Activated CD8-positive, alpha-beta T cell treated with anti-CD3 and anti-CD28 coated beads, Interleukin-2, amount 10 ng/mL, durations not matched to agents 7 days and 5 days (primary cell): ENCODE results near the gene EIF4G1. TPM values are rescaled to one million over a fixed set of nuclear protein-coding genes. Genes with fewer than 3 reads are reported as not detected.
A peak's percentile ranks its signal among the peaks of the same experiment; 100 is the strongest.

Source experiments
- ATAC-seq: fragments of 150-1000 bp; cut with Tn5 transposase; one replicate; pipeline ENCODE4 v1.10.0; 2021; ENCODE audit warnings: moderate library complexity
- CTCF ChIA-PET: fragments of 350-600 bp; sonication (Branson Sonifier 250); formaldehyde crosslinking; loops from one replicate; lab custom pipeline; 2021; ENCODE audit warnings: antibody characterized with exemption; lab: Charles Lee
- POLR2A ChIA-PET: fragments of 350-600 bp; sonication (Branson Sonifier 250); formaldehyde crosslinking; loops from one replicate; lab custom pipeline; 2021; ENCODE audit warnings: antibody characterized with exemption; lab: Charles Lee
- DNase-seq: peaks from one replicate; pipeline ENCODE4 v3.0.0-alpha.2; 2020
- H3K27ac Mint-ChIP-seq: one replicate; pipeline ENCODE4 v1.8.0; 2021; ENCODE audit warnings: mild to moderate bottlenecking, mixed read lengths
- H3K27me3 Mint-ChIP-seq: one replicate; pipeline ENCODE4 v1.8.0; 2021; ENCODE audit warnings: low read depth, mixed read lengths
- H3K36me3 Mint-ChIP-seq: one replicate; pipeline ENCODE4 v1.8.0; 2021; ENCODE audit warnings: low read depth, mixed read lengths
- H3K4me1 Mint-ChIP-seq: one replicate; pipeline ENCODE4 v1.8.0; 2021; ENCODE audit warnings: low read depth, mixed read lengths
- H3K4me3 Mint-ChIP-seq: one replicate; pipeline ENCODE4 v1.8.0; 2021; ENCODE audit warnings: mild to moderate bottlenecking, mixed read lengths
- H3K9me3 Mint-ChIP-seq: one replicate; pipeline ENCODE4 v1.8.0; 2022; ENCODE audit warnings: mixed read lengths; ENCODE audit not compliant: insufficient read depth
- total RNA-seq, 2 experiments: library from RNA; stranded (reverse); gene quantifications; one replicate each; pipeline ENCODE4 v1.2.3, GENCODE V29; 2021

The EIF4G1 gene
- total RNA-seq, 2 experiments from 2014 or later: 339 to 348 TPM

- ChIA-PET CTCF (interaction anchor here (0.7 to 4.1 kb wide), 4 partner anchors 14 to 206 kb away, joined by 3 to 22 read pairs (median 4); no protein-coding TSS in a partner anchor), POLR2A (no interaction called here)
- H3K9me3 Mint-ChIP-seq: no peaks in the 10 kb centered on the region
- H3K27me3 Mint-ChIP-seq: no peaks in the 10 kb centered on the region
- no peak for DNase-seq
- H3K27ac Mint-ChIP-seq: no peak overlapping the region
- no peak overlapping the region for H3K4me3 Mint-ChIP-seq
- no peaks in the 10 kb centered on the region for H3K36me3 Mint-ChIP-seq
- ATAC-seq: no peak
- H3K4me1 Mint-ChIP-seq: peaks cover 6% of the 10 kb centered on the region
These were observed 40.3 kb downstream of the EIF4G1 start for GRCh38 chr3:184354754-184355153.

GRCh38 chr3:184355261-184356040 lies 41.0 kb downstream of the EIF4G1 start:
- ChIA-PET CTCF (interaction anchor here (0.7 to 4.1 kb wide), 4 partner anchors 14 to 206 kb away, joined by 3 to 22 read pairs (median 4); no protein-coding TSS in a partner anchor), POLR2A (no interaction called here)
- Mint-ChIP-seq H3K27ac (no peak overlapping the region), H3K27me3 (no peaks in the 10 kb centered on the region), H3K9me3 (no peaks in the 10 kb centered on the region), H3K36me3 (no peaks in the 10 kb centered on the region), H3K4me1 (peaks cover 12% of the 10 kb centered on the region), H3K4me3 (no peak overlapping the region)
- DNase-seq: no peak
- no peak for ATAC-seq

GRCh38 chr3:184357248-184358123 lies 43.1 kb downstream of the EIF4G1 start:
- Mint-ChIP-seq H3K36me3 (no peaks in the 10 kb centered on the region), H3K4me3 (no peak overlapping the region)

DNA sequence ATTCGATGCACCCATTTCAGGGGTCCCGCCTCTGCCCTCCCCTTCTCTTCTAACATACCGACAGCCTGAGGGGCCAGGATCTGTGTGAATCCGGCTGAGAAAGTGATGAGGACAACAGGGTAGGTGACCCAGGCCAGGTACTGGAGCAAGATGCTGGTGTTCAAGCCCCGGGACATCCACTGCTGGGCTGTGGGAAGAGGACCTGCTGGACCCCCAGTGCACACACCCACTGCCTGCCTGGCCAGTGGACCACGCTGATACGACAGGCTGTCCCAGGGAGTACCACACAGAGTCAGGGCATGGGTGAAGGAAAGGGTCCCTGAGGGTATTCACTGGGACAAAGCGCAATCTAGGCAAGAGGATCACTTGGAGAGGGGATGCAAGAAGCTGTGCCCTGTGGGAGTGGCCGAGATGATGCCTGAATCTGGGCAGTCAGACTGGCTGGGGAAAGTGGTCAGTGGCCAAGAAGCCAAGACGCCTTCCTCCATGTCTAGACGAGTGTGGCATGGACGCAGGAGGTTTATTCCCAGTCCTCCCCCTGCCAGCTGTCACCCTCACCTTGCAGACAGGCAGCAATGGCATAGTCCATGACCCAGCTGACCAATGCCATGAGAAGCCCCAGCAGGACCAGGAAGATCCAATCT lies 43.8 kb downstream of the EIF4G1 start:
- H3K4me3 Mint-ChIP-seq: no peak overlapping the region
- peaks cover under 1% of the 10 kb centered on the region for H3K36me3 Mint-ChIP-seq
- ChIA-PET CTCF (interaction anchor here (2.8 kb wide), 1 partner anchor 14 kb away, joined by 12 read pairs; no protein-coding TSS in a partner anchor), POLR2A (no interaction called here)
- H3K27me3 Mint-ChIP-seq: no peaks in the 10 kb centered on the region
- peaks cover 18% of the 10 kb centered on the region for H3K4me1 Mint-ChIP-seq
- no peaks in the 10 kb centered on the region for H3K9me3 Mint-ChIP-seq
- ATAC-seq (no peak), DNase-seq (no peak)
- H3K27ac Mint-ChIP-seq: no peak overlapping the region

More at GRCh38 chr3:184357248-184358123, 43.1 kb downstream of the EIF4G1 start:
- Mint-ChIP-seq H3K27me3 (no peaks in the 10 kb centered on the region), H3K4me1 (peaks cover 18% of the 10 kb centered on the region), H3K9me3 (no peaks in the 10 kb centered on the region), H3K27ac (no peak overlapping the region)
- CTCF ChIA-PET: interaction anchor here (0.6 kb wide), 1 partner anchor 67 kb away, joined by 3 read pairs; no protein-coding TSS in a partner anchor
- POLR2A ChIA-PET: no interaction called here
- ATAC-seq (no peak), DNase-seq (no peak)

DNA sequence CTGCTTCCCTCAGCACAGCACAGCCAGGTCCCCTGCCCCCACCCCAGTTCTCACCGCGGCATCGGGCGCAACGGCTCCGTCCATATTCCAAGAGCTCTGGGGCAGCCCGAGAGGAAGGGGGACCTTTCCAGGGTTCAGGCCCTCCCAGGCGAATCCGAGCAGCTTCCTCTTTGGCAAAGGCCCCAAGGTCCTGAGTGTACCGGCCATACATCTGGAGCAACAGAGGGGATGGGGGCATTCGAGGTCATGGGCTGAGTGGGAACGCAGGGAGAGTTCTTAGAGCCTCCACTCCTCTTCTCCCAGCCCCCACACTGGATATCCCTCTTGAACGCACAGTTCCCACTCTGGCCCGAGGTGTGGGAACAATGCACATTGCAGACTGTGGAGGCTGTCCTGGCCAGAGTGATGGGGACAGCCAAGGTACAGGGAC lies 44.5 kb downstream of the EIF4G1 start:
- no peak overlapping the region for H3K4me3 Mint-ChIP-seq
- no peak overlapping the region for H3K27ac Mint-ChIP-seq
- peaks cover 2% of the 10 kb centered on the region for H3K36me3 Mint-ChIP-seq
- ChIA-PET CTCF (interaction anchor here (2.8 kb wide), 1 partner anchor 13 kb away, joined by 12 read pairs; no protein-coding TSS in a partner anchor), POLR2A (no interaction called here)
- no peak for ATAC-seq
- DNase-seq: no peak
- H3K9me3 Mint-ChIP-seq: no peaks in the 10 kb centered on the region
- peaks cover 16% of the 10 kb centered on the region for H3K4me1 Mint-ChIP-seq
- H3K27me3 Mint-ChIP-seq: no peaks in the 10 kb centered on the region

DNA sequence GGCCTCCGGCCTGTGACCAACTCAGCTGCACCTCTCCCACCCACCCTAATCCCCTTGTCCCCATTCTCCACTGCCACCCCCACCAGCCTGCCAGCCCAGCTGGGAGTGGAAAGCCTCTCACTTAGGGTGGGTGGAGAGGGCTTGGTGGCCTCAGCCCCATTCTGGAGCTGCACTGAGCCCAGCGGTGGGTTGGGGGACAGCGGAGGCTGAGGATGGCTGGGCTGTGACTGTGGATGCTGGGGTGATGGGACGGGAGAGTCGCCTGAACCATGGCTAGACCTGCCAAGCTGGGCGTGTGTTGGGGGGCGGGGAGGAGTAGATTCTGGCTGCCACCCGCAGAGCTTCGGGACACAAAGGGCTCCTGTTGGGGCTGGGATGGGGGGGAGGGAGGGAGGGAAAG lies 45.2 kb downstream of the EIF4G1 start:
- ChIA-PET POLR2A (interaction anchor here (0.6 kb wide), 1 partner anchor 12 kb away, joined by 3 read pairs; no protein-coding TSS in a partner anchor), CTCF (interaction anchor here (2.8 kb wide), 1 partner anchor 12 kb away, joined by 12 read pairs; no protein-coding TSS in a partner anchor)
- H3K4me1 Mint-ChIP-seq: peaks cover 16% of the 10 kb centered on the region
- no peak for DNase-seq
- H3K27me3 Mint-ChIP-seq: no peaks in the 10 kb centered on the region
- H3K36me3 Mint-ChIP-seq: peaks cover 6% of the 10 kb centered on the region
- no peak overlapping the region for H3K27ac Mint-ChIP-seq
- no peaks in the 10 kb centered on the region for H3K9me3 Mint-ChIP-seq
- no peak for ATAC-seq
- no peak overlapping the region for H3K4me3 Mint-ChIP-seq

GRCh38 chr3:184360070-184360928 lies 45.9 kb downstream of the EIF4G1 start:
- CTCF ChIA-PET: interaction anchor here (2.8 kb wide), 1 partner anchor 12 kb away, joined by 12 read pairs; no protein-coding TSS in a partner anchor
- H3K4me3 Mint-ChIP-seq: peak overlapping the region; percentile 78
- H3K27ac Mint-ChIP-seq: peak overlapping the region; percentile 77
- no peaks in the 10 kb centered on the region for H3K27me3 Mint-ChIP-seq
- POLR2A ChIA-PET: no interaction called here
- H3K4me1 Mint-ChIP-seq: peaks cover 23% of the 10 kb centered on the region
- peaks cover 13% of the 10 kb centered on the region for H3K36me3 Mint-ChIP-seq
- ATAC-seq (no peak), DNase-seq (no peak)
- no peaks in the 10 kb centered on the region for H3K9me3 Mint-ChIP-seq

DNA sequence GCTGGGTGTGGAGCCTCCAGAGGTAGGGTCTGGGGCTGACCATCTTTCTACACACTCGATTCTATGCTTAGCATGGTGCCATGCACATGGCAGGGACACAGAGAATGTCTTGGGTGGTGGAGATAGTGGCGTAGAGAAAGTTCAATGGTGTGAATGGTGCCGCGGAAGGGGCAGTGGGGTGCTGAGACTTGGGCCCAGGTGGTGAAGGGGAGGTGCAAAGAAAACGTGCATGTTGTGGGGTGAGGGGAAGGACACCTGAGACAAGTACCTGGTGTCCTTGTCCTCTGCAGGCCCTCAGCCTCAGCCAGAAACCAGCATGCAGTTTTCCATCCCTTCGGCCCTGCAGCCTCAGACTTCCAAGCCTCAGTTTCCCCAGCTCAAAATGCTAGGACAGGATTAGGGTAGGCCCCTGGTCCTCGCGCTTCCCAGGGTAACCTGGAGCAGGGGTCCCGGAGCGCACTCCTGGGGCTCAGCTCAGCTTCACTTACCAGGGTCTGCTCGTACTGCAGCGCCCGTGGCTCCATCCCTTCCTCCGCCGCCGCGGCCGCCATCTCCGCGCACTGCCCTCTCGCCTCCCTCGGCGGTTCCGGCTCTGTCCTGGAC lies 46.6 kb downstream of the EIF4G1 start:
- DNase-seq (no peak), ATAC-seq (no peak)
- no peaks in the 10 kb centered on the region for H3K9me3 Mint-ChIP-seq
- peak overlapping the region; percentile 78 for H3K4me3 Mint-ChIP-seq
- no peaks in the 10 kb centered on the region for H3K27me3 Mint-ChIP-seq
- H3K36me3 Mint-ChIP-seq: peaks cover 17% of the 10 kb centered on the region
- CTCF ChIA-PET: interaction anchor here (2.8 kb wide), 1 partner anchor 11 kb away, joined by 12 read pairs; no protein-coding TSS in a partner anchor
- H3K27ac Mint-ChIP-seq: peak overlapping the region; percentile 77
- POLR2A ChIA-PET: no interaction called here
- peaks cover 24% of the 10 kb centered on the region for H3K4me1 Mint-ChIP-seq

- POLR2A ChIA-PET: interaction anchor here (0.7 to 1.5 kb wide), 4 partner anchors 9 to 415 kb away, joined by 3 to 5 read pairs (median 4); no protein-coding TSS in a partner anchor
- ATAC-seq: peak; percentile 52
- H3K36me3 Mint-ChIP-seq: peaks cover 19% of the 10 kb centered on the region
- no peaks in the 10 kb centered on the region for H3K27me3 Mint-ChIP-seq
- peak; percentile 51 for DNase-seq
- no peaks in the 10 kb centered on the region for H3K9me3 Mint-ChIP-seq
- CTCF ChIA-PET: interaction anchor here (1.5 kb wide), 1 partner anchor 10 kb away, joined by 6 read pairs; no protein-coding TSS in a partner anchor
- peak within 1 kb of the TSS; percentile 97 for H3K27ac Mint-ChIP-seq
- peaks cover 25% of the 10 kb centered on the region for H3K4me1 Mint-ChIP-seq
- H3K4me3 Mint-ChIP-seq: peak within 1 kb of the TSS; percentile 93
These were observed 47.1 kb downstream of the EIF4G1 start, which contains the start of the genes CLCN2 and POLR2H for GRCh38 chr3:184361532-184361931. CLCN2 (minus strand) TSS chr3:184361605; CDS start chr3:184361479, 126 bp downstream. POLR2H (plus strand) TSS chr3:184361710; CDS start chr3:184363493, 1,783 bp downstream.
